GM21723 (cell line): ENCODE results near the gene LRRC4C.

Experiments used
- ATAC-seq: cut with Tn5 transposase; IDR thresholded peaks from one replicate; pipeline ENCODE4 v1.9.1; 2021; ENCODE audit warnings: mild to moderate bottlenecking, moderate library complexity; ENCODE audit not compliant: unreplicated experiment

LRRC4C gene

GRCh38 chr11:41459465-41460401, at the start of gene LRRC4C:
TSS of gene LRRC4C (minus strand) at chr11:41459652.
- no peak for ATAC-seq

DNA sequence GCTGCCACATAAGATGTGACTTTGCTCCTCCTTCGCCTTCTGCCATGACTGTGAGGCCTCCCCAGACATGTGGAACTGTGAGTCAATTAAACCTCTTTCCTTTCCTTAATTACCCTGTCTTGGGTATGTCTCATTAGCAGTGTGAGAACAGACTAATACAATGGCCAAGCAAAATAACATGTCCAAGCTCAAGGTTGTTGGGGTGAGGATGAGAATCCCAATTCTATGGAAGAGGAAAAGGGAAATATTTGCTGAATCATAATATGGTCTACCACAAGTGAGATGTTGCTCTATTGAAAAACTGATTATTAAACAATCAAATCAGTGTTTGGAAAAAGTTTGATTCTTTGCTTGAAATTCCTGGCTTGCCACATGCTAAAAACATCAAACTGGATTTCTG, 48.7 kb upstream of the LRRC4C start:
- no peak for ATAC-seq

DNA sequence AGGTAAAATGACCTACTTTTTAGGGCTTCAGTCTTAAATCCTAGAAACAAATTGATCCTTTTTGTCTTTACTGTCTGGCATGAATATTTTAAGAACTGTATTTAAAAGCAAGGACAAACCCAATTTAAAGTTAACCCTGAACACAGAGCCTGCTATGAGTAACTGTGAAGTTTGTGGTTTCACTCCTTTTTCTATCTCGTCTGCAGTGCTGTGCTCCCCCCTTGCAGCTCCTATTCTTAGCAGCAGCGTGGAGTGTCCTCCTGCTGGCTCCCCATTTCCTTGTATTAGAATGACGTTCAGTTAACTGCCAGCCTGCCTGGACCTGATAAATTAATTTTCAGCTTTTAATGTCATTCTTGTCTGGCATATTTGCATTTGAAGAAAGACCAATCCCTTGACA, 40.0 kb upstream of the LRRC4C start:
- ATAC-seq, result no peak

- no peak for ATAC-seq
Measured at GRCh38 chr11:41498726-41499125, 39.3 kb upstream of the LRRC4C start.

- no peak for ATAC-seq
Measured at GRCh38 chr11:41497974-41498373, 38.5 kb upstream of the LRRC4C start.

DNA sequence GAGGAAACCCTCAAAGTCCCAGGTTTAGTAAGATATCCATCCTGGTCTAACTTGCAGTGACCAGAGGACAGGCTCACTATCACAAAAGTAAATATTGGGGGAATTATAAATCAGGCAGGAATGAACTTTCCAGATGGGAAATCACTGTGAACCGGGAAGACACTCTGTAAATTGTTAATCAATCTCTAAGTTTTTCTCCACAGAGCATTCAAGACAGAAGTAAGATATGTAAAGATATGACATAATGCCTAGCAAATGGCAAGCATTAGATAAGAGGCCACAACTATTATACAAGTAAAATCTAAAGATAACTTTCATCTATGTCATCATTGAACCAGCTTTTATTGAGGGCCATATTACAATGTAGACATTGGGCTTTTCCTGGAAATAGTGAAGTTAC, 35.3 kb upstream of the LRRC4C start:
- ATAC-seq, result no peak

DNA sequence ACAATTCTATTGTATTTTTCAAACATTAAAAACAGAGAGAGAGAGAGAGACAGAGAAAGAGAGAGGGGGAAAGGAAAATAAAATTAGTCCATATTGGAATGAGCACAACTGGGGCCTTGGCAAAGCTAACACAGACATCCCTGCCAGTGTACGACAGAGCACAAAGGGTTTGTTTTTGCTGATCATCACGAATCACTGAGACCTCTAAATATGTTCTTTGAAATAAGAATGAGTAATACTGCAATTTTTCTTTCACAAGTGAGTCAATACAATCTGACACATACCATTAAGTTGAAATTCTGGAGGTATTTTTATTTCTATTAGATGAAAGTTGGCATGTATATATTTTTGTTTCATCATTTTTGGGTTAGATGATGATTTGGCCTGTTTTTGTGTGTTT, 27.0 kb upstream of the LRRC4C start:
- no peak for ATAC-seq

DNA sequence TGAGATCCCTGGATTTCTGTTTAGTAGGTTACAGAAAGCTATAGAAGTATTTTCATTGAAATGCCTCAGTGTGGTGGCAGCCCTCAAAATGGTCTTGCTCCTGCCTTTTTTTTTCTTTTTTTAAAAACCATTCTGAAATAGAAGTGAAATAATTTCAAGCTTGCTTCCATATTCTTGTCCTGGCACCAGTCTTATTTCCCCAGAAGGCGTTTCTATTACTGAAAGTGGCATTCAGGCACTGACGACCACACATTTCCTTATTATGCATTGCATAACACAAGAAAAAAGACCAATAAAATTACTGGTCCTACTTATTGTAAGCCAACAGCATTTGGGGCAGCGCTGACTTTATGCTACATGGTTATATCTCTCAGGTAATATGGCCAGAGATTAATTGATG, 24.5 kb upstream of the LRRC4C start:
- no peak for ATAC-seq

- ATAC-seq, result no peak
Measured at GRCh38 chr11:41479179-41479578, 19.7 kb upstream of the LRRC4C start.

GRCh38 chr11:41461057-41461681, 1.7 kb upstream of the LRRC4C start:
- no peak for ATAC-seq

DNA sequence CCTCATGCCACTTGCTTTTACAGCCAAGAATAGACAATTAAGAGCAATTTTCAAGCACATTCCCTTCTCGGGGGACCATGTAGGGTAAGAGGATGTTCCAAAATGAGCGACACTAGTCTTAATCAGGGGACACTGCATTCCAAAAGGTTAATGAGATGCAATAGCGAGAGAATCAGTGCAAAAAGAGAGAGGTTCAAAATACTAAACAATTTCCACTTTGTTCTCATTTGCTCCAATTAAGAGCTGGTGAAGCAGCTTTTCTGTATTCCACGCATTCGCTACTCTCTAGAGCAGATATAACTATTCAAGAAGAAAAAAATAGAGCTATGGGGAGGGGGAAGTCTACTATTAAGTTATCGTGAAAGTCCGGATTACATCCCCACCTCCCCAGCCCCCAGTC, 811 bp downstream of the LRRC4C start:
- ATAC-seq, result no peak

GRCh38 chr11:41458154-41458553, 1.3 kb downstream of the LRRC4C start:
- ATAC-seq, result no peak

DNA sequence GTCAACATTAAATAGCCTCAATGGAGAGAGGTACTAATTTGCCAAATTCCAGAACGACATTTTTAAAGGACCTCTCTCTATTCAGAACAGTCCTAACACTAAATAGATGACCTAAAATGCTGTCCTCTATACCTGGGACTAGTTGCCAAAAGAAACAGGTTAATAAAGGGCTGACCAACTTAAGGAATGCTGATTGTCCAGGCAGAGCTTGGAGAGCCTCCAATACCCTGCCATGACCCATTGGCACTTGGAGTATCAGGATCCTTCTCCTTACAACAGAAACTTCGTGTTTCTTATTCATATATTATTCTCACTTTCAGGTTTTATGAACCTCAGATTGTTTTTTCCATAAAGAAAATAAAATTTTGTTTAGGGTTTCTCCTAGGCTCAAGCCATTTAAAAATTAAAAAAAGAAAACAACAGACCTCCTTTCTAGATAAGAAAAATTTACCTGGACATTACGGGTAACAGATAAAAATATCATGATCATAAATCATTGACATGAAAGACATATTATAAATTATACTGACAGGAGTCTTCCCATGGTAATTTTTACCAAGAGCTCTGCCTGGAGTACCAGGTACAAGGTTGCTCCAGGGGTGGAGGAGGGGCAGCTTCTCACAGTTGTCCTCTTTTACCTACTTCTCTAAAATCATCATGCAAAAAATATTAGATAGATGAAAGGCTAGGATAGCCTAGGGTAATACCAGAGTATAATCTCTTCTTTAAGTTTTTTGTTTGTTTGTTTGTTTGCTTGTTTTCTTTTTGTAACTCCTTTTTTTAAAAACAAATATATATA, 2.0 kb downstream of the LRRC4C start:
- no peak for ATAC-seq

DNA sequence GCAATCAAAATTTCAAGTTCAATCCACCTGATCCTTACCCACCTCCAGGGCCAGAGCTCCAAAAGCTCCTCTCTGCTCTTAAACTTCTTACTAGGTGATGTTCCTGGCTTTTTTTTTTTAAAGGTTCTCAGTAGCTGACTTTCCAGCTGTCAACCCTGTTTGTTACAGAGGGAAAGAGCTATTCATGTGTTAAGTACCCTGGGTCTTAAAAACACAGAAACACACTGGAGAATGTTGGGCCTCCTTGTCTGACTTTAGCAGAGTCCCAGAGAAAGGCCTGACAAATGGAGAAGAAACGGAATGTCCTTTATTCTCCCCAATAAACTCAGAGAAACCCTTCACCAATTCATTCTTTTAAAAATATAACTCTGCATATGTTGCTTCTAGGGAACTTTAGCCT, 3.2 kb downstream of the LRRC4C start:
- ATAC-seq, result no peak

DNA sequence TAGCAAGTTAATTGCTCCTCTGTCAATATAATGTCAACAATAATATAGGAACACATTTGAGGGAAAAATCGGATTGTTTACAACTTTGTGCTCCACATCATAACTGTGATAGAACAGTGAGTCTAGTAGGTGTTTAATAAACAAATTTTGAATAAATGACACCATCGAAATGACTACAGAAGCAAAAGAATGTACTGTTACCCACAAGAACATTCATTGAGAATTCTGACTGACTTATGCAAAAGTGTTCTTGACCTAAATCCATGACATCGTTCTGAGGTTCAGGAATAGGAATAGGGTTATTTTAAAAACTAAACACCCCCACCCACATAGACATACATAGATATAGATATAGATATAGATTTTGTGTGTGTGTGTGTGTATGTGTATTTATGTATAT, 8.4 kb downstream of the LRRC4C start:
- no peak for ATAC-seq

DNA sequence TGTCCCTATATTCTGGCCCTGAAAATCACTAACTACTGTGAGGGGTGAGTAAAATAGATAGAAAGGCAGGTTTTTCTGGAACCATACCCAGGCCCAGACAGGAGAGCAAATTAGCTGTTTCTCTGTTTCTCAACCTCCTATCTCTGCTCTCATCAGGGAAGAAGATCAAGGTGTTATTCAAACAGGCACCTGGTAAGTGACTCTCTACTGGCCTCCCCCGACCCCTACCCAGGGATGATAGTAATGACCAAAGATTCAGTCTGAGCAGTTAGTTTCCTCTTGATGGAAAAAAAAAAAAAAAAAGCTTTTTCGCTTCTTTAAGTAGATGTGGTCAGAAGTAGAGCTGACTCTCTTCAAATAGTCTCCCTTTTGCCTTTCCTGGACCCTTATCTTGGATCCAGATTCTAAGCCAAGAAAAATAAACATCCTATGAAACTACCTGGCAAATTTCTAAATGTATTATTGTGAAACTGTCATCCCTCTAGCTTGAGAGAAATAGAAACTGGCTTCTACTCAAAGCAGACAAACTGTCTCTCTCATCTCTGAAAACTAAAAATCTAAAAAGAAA, 9.9 kb downstream of the LRRC4C start:
- ATAC-seq, result no peak

DNA sequence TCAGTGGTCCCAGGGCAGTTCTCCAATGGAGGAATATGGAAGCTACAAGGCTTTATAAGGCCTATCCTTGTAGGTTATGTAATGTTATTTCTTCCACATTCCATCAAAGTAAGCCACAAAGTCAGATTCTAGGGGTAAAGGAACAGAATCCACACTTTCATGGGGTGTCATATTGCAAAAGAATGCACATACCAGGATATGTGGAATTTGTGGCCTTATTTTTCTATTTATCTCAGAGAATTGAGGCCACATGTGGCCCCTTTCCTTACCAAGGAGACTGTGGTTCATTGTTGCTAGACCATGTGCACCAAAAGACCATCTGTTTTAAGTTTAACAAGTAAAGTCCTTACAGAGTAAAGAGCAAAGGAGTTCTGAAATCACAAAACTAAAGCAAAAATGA, 12.9 kb downstream of the LRRC4C start:
- ATAC-seq, result no peak

DNA sequence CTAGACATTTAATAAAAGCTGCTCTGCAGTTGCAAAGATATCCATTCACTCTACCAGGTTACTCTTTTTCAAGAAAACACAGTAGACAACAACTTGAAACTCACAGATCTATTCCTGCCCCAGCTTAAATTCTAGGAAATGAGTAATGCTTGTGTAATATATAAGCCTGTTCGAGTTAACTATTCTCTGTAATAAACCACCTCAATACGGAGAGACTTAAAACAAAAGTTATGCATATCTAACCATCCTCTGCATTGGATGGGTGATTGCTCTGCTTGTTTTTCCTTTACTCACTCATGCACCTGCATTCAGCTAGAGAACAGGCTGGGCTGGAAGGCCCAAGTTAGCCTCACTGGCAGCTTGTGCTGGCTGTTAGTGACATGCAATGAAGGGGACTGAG, 13.3 kb downstream of the LRRC4C start:
- ATAC-seq, result no peak

DNA sequence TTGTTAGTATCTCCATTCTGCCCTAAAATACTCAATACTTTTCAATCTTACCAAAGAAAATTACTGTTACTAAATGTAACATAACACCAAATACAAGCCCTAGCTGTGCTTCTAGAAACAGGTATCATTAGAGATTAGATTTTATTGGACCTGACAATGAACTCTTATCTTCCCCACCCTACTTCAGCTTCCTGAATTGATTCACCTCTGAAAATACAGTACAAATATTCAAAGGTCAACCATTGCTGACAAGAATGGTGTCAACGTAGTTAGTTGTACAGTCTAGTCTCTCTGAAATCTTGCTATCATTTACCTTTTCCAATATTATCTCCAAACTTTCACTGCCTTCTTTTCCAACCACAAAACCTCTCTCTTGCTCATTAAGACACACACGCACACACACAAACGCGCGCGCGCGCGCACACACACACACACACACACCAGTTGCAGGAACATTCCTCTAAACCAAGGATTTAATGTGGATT, 22.4 kb downstream of the LRRC4C start:
- no peak for ATAC-seq

DNA sequence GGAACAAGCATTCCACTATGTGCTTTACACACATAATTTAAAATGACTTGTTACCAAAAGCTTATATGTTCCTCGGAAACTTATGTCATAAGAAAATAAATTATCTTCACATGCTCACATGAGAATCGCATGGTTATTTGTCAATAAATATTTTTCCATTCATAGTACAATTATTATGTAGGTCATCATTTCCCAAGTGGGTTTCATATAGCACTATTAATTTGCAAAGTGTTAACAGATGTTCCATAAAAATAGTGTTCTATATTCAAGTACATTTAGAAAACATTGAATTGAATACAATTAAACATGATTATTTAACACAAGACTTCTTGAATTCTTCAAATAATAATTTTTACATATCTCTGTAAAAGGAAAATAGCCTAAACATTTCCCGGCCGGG, 23.9 kb downstream of the LRRC4C start:
- ATAC-seq, result no peak

DNA sequence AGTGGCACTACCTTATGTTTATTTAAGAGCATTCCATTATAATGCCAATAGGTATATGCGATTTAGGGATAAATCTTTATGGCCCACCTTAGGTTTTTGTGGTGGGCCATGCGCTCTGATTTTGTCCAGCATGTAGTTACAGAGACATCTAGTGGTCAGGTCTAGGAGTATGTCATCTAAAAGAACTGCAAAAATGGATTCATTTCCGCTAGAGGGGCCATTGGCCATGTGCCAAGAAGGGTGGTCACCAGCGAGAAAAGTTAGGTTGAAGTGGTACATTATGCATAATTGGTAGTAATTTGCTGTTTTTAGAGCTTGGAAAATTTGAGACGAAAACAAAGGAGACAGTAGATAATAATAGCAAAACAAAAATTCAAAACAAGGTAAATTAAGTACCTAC, 27.7 kb downstream of the LRRC4C start:
- ATAC-seq, result no peak
